HG02981 (cell line): Measurements from ENCODE around the gene ALDOA.

Experiments
- ATAC-seq: cut with Tn5 transposase; IDR thresholded peaks from one replicate; pipeline ENCODE4 v1.9.1; 2021; ENCODE audit warnings: mild to moderate bottlenecking, moderate library complexity; ENCODE audit not compliant: unreplicated experiment

ALDOA gene

DNA sequence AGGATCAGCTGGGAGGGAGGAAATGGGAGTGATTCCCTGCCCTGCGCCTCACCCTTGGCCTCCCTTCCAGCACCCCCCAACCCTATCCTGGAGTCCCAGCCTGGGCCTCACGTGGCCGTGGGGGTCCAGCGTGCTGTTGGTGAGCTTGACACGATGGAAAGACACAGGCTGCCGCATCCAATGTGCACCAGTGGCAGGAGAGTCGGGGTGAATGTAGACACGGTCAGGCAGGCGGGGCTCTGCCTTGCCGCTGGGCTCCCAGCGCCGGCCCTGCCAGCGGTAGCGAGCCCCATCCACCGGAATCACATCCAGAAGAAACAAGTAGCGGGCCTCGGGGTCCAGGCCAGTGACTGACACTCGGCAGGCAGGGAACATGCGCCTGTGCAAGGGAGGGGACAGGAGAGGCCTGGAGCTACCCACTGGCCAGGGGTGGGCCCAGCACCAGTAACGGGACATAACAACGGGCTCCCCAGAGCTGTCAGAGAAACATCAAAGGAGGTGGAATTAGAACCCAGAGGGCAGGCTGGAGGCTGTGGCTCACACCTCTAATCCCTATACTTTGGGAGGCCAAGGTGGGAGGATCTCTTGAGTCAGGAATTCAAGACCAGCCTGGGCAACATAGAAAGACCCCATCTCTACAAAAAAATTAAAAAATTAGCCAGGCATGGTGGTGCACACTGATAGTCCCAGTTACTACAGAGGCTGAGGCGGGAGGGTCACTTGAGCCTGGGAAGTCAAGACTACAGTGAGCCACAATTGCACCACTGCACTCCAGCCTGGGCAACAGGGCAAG lies 23.5 kb downstream of the ALDOA start:
- no peak for ATAC-seq

DNA sequence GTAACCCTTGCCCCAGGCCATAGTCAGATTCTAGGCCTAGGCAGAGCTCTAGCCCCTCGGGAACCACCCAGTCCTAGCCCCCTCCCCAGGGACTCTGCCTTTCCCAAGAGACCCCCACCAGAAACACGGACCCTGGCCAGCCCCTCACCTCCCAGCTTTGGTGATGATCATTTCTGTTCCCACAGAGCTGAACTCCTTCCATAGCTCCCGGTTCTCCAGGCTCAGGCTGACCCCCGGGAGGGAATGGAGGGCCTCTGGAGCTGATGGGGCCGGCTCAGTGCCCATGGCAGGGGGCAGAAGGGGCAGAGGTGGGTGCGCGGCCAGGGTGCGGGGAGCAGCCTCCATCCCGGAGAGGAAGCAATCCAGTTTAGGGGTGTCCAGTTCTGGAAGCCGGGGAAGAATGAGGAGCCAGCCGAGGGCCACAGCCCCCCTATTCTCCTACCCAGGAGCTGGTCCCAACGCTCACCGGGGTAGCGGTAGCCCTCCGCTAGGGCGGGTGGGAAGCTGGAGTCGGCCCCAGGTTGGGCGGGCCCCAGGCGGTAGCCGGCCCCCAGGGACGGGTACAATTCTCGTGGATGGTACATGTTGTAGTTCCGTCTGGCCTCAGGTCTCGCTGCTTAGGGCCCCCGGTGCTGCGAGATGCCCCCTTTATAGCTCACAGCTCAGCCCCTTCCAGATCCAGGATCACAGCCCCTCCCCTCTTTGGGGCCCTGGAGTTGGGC lies 25.2 kb downstream of the ALDOA start:
- no peak for ATAC-seq

DNA sequence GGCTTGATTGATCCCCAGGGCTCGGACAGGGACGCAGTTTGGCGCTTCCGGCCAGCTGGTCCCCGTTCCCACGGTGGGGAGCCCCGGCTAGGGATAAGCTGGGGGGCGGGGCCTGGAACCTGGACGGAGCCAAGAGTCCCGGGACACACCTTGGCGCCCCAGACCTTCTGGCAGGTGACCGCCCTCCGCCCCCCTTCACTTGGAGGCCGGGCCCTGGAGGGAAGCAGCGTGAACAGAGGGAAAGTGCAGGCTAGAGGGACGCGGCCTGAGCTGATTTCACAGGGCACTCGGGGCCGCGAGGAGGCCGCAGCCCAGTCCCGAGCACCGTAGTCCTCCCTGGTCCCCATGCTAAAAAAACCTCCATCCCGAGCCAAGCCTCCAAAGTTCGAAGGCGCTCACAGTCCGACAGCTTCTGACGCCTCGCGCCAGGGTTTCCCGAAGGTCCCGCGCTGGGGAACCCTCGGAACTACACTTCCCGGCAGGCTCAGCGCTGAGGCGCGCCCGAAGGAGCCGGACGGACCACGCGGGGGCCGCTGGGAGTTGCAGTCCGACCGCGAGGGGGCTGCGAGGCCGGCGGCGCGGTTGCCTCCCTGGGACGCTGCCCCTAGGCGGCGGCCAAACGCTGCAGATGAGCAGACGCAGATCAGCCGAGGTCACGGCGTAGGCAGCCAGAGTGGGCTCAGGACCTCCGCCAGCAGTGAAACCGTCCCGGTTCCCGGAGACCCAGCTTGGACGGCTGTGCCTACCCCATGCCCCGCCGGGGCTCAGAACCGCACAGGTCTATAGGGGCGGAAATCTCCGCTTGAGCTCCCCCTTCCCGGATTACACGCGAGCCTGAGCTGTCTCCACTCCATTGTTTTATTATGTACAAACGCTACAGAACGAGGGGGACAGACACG lies 26.2 kb downstream of the ALDOA start, which contains the start of gene TBX6:
TSS of gene TBX6 (minus strand) at position 451 of the 899 bp plus-strand sequence. CDS start 731 bp downstream, outside the sequence.
- ATAC-seq: peak; percentile 67

DNA sequence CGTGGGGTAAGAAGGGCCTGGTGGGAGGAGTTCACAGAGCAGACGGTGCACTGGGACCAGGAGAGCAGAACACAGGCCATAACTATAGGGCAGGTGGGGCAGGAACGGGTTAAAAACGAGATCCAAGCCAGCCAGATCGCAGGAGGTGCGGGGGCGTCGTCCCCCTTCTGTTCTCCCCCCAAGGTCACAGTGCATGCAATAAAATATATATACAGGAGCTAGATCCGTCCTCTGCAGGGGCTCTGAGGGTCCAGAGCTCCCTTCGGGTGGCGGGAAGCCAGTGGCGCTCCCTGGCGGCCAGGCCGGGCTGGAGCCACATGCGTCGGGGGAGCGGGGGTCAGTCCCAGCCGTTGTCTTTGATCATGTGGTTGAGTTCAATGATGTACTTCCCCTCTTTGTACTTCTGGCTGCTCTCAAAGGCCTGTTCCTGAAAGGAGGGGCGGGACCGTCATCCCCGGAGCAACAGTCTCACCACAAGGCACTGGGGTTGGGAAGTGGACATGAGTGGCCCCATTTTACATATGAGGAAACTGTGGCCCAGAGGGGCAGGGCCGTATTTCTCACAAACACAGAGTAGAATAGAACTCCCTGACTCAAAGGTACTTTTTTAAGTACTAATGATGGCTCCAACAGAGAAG lies 26.9 kb downstream of the ALDOA start:
- peak; percentile 38 for ATAC-seq

DNA sequence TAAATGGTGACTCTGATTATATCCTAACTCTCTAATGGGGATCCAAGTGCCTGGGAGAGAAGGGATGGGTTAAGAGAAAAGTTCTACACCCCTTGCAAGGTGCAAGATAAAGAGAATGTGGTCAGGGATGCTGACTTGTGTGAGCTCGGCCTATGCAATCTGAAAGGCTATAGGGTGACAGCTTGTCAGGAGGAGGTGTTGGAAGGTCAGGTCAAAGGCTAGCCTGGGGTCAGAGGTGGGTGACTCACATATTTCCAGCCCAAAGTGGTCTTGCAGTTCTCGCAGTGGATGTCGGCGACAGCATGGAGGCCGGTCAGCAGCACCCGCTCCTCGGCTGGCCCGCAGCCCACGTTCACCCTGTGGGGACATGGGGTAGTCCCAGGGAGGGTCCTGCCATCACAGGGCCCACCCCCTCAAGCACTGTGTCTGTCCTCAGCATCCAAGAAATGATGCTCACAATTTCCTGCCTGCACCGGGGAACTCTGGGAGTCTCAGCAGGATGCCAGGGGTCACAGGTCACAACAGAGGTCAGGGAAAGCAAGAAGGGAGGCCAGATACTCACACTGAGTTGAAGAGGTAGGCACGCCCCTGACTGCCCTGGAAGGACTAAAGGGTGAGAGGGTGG lies 29.1 kb downstream of the ALDOA start:
- ATAC-seq: no peak

DNA sequence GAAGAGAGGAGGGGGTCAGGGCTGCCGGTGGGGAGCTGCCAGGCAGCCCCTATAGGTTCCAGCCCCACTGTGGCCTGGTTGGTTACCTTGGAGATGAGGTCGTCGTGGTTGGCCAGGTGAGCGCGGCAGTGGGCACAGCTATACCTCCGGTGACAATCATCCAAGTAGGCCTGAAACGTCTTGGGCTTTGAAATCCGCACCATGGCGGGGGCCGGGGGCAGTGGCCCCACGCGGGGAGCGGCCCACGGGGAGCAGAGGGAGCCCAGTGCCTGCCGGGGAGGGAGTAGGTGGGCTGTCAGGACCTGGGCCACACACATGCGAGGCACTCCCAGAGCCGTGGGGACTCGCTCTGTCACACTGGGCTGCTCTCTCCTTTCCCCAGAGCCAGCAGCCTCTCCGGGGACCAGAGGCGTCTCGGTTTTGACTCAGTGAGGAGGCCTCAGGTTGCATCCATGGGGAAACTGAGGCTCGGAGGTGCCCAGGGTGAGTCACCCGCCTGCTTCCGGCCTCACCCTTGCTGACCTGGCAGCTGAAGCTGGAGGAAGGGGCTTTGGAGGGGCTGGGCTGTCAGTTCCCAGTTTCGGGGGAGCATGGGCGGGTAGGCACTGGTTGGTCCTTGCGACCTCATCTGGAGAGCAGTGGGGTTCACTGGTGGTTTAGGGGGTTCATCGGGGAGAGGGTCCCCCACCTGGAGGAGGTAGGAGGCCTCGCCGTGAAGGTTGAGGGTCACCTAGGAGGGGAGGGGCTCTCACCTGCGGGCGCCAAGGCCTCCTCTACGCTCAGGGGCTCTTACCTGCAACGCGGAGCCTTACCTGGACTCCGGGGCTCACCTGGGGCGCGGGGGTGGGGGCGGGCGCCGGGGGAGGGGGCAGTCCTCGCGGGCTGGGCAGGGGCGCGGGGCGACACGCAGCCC lies 29.9 kb downstream of the ALDOA start:
- ATAC-seq: no peak

DNA sequence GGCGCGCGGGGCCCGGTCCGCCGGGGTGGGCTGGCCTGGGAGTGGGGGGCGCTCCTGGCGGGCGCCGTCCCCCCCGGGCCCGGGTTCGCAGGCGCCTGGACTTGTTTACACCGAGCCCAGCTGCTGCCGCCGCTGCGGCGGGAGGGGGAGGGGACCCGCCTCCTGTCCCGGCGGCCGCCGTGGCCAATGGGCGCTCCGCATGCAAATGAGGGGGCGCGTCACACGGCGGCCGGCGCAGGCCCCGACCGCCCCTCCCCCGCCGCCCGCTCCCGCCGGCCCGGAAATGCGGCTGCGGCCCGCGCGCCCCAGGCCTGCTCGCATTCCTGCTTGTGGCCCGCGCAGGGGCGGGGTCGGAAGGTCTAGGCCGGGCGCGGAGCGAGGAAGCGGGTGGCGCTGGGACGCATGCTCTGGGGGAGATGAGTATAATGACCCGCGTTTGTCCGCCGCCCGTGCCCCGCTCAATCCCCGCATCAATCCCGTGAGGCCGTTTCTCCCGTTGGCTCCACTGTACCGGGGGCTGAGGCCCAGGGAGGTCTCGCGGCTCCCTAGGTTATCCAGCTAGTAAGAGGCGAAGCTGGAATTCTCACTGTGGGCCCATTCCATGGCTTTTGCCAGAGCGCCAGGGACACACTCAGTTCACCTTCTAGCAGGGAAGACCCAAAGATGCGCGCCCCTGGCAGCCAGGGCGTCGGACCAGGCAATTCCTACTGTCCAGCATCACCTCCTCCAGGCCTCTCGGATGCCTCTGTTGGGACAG lies 30.7 kb downstream of the ALDOA start, which contains the start of gene YPEL3:
TSS of gene YPEL3 (minus strand) at position 109 of the 757 bp plus-strand sequence. CDS start 731 bp downstream, outside the sequence.
- peak; percentile 34 for ATAC-seq

DNA sequence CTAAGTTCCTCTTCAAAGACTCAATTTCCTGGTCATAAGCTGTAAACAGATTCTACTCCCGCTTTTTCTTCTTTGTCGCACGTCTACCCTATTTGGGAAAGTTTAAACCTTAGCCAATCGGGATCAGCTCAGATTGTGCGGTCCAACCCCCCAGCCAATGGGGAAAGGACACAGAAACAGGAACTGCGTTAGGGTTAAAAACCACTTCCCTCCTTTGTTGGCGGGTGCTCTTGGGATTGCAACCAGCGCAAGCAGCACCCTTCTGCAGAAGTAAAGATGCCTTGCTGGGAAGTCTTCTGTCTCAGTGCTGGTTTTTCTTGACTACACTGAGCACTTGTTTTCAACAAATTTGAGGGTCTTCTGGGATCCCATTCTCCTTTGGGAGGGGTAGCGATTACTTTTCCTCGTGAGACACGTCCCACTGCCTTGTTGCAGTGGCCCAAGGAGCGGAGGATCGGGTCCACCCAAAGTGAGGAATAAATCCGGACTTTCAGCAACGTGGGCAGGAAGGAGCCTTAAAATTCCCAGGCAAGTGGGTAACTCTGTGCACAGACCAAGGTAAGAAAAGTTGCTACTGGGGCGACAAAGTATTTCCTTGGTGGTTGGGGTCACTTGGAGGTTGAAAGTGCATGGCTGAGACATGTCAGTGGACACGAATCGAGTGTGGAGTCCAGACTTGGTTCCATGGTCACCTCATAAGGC lies 31.5 kb downstream of the ALDOA start:
- no peak for ATAC-seq

DNA sequence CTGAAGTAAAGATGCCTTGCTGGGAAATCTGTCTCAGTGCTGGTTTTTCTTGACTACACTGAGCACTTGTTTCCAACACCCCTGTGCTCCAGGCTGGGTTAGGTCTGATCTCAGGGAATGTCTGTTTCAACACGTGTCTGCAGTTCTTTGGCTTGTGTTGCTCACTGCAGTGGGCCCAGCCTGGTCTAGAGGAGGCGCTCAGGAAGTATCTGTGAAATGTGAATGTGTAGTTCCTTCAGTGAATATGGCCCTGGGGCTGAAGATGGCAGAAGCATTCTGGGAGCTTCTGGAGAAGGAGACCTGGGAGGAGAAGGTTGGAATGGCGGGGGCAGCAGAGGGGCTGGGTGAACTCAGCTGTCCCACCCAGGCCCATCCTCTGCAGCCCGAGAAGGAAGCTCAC lies 38.5 kb downstream of the ALDOA start:
- ATAC-seq: no peak

DNA sequence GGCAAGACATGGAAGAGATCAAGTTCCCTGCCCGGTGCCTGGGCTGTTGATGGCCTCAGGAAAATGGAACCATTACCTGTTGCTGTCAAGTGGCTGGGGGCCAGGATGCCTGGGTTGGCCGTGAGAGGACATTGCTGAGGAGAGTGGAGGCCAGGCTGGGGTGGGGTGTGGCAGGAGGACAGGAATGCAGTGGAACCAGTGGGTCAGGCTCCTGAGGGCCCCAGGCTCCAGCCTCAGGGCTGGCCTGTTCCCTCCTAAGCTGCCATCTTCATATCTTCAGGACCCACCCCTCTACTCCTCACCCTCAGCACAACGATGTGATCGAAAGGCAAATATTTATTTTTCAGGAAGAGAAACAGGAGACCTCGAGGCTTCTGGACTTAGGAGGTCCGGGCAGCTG lies 38.9 kb downstream of the ALDOA start:
- ATAC-seq: no peak

DNA sequence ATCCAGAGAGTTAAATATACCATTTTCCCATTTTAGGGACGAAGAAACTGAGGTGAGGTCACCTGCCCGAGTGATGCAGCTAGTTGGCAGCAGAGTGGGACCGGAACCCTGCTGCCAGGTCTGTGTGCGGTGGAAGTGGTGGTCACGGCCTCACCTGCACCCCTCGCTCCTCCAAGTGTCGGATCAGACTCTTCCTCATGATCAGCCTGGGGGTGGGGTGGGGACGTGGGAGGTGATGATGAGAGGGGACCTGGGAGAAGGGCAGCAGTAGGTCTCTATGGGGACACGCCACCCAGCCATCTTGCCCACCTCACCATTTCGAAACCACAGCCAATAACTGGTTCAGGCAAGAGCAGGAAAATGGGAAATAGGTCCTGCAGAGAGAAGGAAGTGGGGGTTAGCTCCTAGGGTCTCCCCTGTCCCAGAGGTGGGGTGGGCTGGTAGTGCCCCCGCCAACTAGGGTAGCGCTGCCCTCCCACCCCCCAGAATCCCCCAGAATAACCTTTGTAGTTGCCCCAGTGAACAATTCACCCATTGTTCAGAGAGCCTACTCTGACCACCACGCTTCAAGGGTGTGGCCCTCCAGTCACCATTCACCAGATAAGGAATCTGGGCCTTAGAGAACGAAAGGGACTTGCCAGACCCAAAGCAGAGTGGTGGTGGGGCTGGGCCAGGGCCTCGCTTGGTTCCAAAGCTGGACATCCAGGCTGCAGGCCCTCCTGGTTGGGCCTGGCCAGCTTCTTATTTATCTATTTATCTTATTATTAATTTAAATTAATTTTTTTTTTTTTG lies 42.7 kb downstream of the ALDOA start:
- no peak for ATAC-seq

DNA sequence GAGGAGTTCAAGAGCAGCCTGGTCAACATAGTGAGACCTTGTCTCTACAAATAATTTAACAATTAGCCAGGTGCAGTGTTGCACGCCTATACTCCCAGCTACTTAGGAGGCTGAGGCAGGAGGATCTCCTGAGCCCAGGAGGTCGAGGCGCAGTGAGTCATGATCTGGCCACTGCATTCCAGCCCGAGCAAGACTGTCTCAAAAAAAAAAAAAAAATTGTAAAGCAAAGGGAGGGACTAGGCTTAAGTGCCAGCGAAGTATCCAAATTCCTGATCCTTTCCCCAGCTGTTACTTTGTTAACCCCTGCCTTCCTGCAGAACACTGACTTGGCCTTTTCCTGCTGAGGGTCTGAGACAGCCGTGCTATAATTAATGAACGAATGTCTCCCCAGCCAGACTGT lies 45.1 kb downstream of the ALDOA start:
- ATAC-seq: no peak

DNA sequence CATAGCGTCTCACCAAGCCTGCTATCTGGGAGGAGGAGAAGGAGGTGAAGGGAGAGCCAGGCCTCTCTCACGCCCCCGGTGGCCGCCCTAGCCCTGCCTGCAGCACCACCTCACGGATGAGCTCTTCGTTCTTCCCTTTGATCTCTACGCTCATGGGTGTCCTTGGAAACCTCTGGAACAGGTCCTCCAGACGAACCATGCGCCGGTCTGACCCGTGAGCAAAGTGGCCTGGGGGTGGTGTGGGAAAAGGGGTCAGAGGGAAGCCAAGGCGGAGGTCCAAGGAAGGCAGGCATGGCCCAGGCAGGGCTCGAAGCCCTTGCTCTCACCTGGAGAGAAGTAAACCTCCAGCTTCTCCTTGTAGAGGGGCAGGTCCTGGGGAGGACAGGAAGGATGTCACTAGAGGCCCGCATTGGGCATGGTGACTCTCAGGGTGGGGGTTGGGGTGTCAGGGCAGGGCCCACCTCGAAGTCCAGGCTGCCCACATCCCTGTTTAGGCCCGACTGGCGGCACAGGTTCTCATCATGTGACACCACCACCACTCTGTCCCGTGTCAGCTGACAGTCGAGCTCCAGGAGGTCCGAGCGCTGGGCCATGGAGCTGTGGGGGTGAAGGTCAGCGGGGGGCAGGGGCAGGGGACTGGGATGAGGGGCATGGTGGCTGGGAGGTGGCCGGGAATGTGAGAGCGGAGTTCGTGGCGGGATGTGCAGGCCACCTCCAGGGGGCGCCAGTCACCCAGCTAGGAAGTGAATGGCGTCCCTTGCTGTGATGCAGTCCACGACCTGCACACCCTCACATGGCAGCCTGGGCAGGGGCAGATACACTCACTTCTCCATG lies 46.9 kb downstream of the ALDOA start:
- no peak for ATAC-seq

DNA sequence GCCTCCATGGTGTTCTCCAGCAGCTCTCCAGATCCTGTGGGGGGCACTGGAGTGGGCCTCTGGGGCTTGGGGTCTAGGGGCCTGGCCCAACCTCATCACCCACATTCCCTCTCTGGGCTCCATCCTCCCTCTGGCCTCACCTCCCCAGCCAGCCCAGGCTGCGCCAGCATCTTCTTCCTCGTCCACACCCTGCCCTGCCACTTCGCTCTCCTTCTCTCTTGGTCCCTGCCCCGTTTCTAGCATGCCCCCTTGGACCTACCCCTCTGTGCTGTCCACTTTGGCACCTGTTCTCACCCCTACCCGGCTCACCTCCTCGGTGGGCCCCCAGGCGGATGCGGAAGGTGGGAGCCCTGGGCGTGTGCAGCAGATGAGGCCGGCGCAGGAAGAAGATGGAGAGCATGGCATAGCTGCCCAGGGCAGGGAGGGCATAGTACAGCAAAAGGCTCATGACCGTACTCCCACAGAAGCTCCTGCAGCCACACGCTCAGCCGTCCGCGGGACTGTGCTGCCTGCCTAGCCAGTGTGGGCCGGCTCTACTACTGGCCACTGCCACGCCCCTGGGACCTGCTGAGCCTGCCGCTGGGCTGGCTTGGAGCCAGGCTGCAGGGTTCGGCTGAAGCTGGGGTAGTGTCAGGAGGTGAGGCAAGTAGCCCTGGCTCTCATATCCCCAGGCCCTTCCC lies 47.6 kb downstream of the ALDOA start, which contains the start of gene GDPD3:
TSS of gene GDPD3 (minus strand) at position 507 of the 680 bp plus-strand sequence. CDS start at position 448, 59 bp downstream.
- ATAC-seq: no peak

DNA sequence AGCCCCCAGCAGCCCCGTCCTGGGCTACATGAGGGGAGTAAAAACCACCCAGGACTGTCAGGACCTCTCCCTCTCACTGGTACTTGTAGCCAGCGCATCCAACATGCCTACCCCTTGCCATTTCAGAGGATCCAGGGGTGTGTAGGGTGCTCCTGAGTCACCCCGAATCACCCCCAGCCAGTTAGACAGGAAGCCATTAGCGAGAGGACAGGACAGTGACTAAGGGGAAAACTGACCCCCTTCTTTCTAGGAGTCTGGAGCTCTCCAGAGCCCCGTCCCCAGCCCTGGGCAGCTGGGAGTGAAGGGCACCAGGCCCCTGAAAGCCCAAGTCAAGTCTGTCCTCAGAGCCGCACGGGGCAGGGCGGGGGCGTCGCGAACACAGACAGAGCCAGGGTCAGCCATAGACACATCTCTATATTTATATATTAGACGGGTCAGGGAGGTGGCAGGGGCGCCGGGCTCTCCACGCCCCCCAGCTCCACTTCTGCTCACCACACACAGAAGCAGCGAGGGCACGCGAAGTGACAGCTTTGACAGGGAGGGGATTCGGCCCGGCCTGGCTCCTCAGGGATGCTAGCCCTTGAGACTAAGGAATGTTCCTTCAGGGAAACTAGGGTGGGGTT lies 48.3 kb downstream of the ALDOA start:
- ATAC-seq: no peak
